Nephron (organoid): ENCODE data around the gene ZMIZ1.

Experiments used
- H3K27ac Mint-ChIP-seq, 3 experiments: 2 replicates each; pipeline ENCODE4 v1.8.0; 2020; ENCODE audit warnings: mixed read lengths in 3 of 3, mild to moderate bottlenecking in 2 of 3, moderate library complexity in 1 of 3
- H3K27me3 Mint-ChIP-seq: 2 replicates; pipeline ENCODE4 v1.8.0; 2021; ENCODE audit warnings: low read depth, mild to moderate bottlenecking, moderate library complexity, mixed read lengths
- H3K36me3 Mint-ChIP-seq: 2 replicates; pipeline ENCODE4 v1.8.0; 2020; ENCODE audit warnings: low read depth, mixed read lengths
- H3K4me1 Mint-ChIP-seq: 2 replicates; pipeline ENCODE4 v1.8.0; 2020; ENCODE audit warnings: mixed read lengths
- H3K4me3 Mint-ChIP-seq, 3 experiments: 2 replicates each; pipeline ENCODE4 v1.8.0; 2020; ENCODE audit warnings: mild to moderate bottlenecking in 3 of 3, mixed read lengths in 3 of 3, moderate library complexity in 2 of 3
- H3K9me3 Mint-ChIP-seq: 2 replicates; pipeline ENCODE4 v1.8.0; 2020; ENCODE audit warnings: mixed read lengths
- CTCF ChIP-seq, 3 experiments: fragments of 200-600 bp; sonication (generic); IDR thresholded peaks; one replicate each; pipeline ENCODE4 v1.5.0; 2021; ENCODE audit warnings: antibody characterized with exemption in 3 of 3; ENCODE audit not compliant: unreplicated experiment in 3 of 3

Gene ZMIZ1

GRCh38 chr10:79068562-79069324 lies at the start of gene ZMIZ1:
TSS of gene ZMIZ1 (plus strand) at chr10:79068966. CDS start at chr10:79201633, 132,667 bp downstream.
- no peaks in the 10 kb centered on the region for H3K9me3 Mint-ChIP-seq
- peak within 1 kb of the TSS; percentile 95 to 99 (median 98) for H3K27ac Mint-ChIP-seq
- H3K4me1 Mint-ChIP-seq, result peaks cover 38% of the 10 kb centered on the region
- H3K27me3 Mint-ChIP-seq, result peaks cover 6% of the 10 kb centered on the region
- no peaks in the 10 kb centered on the region for H3K36me3 Mint-ChIP-seq
- TF ChIP-seq CTCF (IDR thresholded peaks at IDR 0.05; ENCODE audit: unreplicated experiment in 3 of 3), result peak in 1 of 3 experiments; percentile 7
- H3K4me3 Mint-ChIP-seq, result peak within 1 kb of the TSS; percentile 98 to 99 (median 99)

- Mint-ChIP-seq H3K36me3 (no peaks in the 10 kb centered on the region), H3K27me3 (peaks cover 18% of the 10 kb centered on the region), H3K9me3 (peaks cover 3% of the 10 kb centered on the region), H3K27ac (peak overlapping the region in 1 of 3 experiments; percentile 29), H3K4me1 (peaks cover 27% of the 10 kb centered on the region), H3K4me3 (no peak overlapping the region)
- no peak for TF ChIP-seq CTCF (IDR thresholded peaks at IDR 0.05; ENCODE audit: unreplicated experiment in 3 of 3)
Observed at GRCh38 chr10:79019441-79020014, 49.2 kb upstream of the ZMIZ1 start.

- Mint-ChIP-seq H3K27me3 (peaks cover 15% of the 10 kb centered on the region), H3K4me1 (peaks cover 27% of the 10 kb centered on the region), H3K36me3 (no peaks in the 10 kb centered on the region), H3K27ac (peak overlapping the region in 1 of 3 experiments; percentile 29), H3K9me3 (peaks cover 3% of the 10 kb centered on the region), H3K4me3 (no peak overlapping the region)
- no peak for TF ChIP-seq CTCF (IDR thresholded peaks at IDR 0.05; ENCODE audit: unreplicated experiment in 3 of 3)
Observed at GRCh38 chr10:79020015-79020491, 48.7 kb upstream of the ZMIZ1 start.

- Mint-ChIP-seq H3K4me3 (no peak overlapping the region), H3K27me3 (peaks cover 15% of the 10 kb centered on the region), H3K9me3 (peaks cover 3% of the 10 kb centered on the region), H3K27ac (peak overlapping the region in 1 of 3 experiments; percentile 29), H3K36me3 (no peaks in the 10 kb centered on the region), H3K4me1 (peaks cover 29% of the 10 kb centered on the region)
- TF ChIP-seq CTCF (IDR thresholded peaks at IDR 0.05; ENCODE audit: unreplicated experiment in 3 of 3), result no peak
Observed at GRCh38 chr10:79020605-79021004, 48.2 kb upstream of the ZMIZ1 start.

- Mint-ChIP-seq H3K36me3 (no peaks in the 10 kb centered on the region), H3K4me3 (no peak overlapping the region), H3K27ac (peak overlapping the region in 1 of 3 experiments; percentile 19), H3K27me3 (peaks cover 11% of the 10 kb centered on the region), H3K4me1 (peaks cover 34% of the 10 kb centered on the region), H3K9me3 (peaks cover 3% of the 10 kb centered on the region)
- TF ChIP-seq CTCF (IDR thresholded peaks at IDR 0.05; ENCODE audit: unreplicated experiment in 3 of 3), result no peak
Observed at GRCh38 chr10:79021331-79021907, 47.3 kb upstream of the ZMIZ1 start.
